Endothelial cell of hepatic sinusoid (primary cell): ENCODE measurements around the gene STARD13.
"Not testable (repeated sequence)": the region's sequence is repeated elsewhere in the genome, so short reads cannot be mapped to it uniquely, and the experiment has no call there.

Experiments used
- in situ Hi-C: cut with HindIII; loops from 2 replicates; pipeline ENCODE4 v1.10.0; 2017; ENCODE audit warnings: low sequenced_read_pairs

The STARD13 gene

GRCh38 chr13:33181264-33181663 is 104.3 kb downstream of the STARD13 start:
- in situ Hi-C loops = no loop called here

GRCh38 chr13:33180122-33180804 is 105.3 kb downstream of the STARD13 start:
- in situ Hi-C loops = no loop called here

GRCh38 chr13:33179463-33179862 is 106.1 kb downstream of the STARD13 start:
- in situ Hi-C loops = no loop called here

- in situ Hi-C loops = no loop called here
These were observed 107.2 kb downstream of the STARD13 start for GRCh38 chr13:33178209-33178840.

GRCh38 chr13:33177340-33178208 is 108.0 kb downstream of the STARD13 start:
- in situ Hi-C loops = not testable (repeated sequence)

- in situ Hi-C loops = no loop called here
These were observed 109.0 kb downstream of the STARD13 start for GRCh38 chr13:33176526-33176925.

GRCh38 chr13:33175991-33176390 is 109.6 kb downstream of the STARD13 start:
- in situ Hi-C loops = no loop called here

GRCh38 chr13:33174931-33175330 is 110.6 kb downstream of the STARD13 start:
- in situ Hi-C loops = no loop called here

GRCh38 chr13:33174491-33174890 is 111.1 kb downstream of the STARD13 start:
- in situ Hi-C loops = no loop called here

- in situ Hi-C loops = no loop called here
These were observed 112.6 kb downstream of the STARD13 start for GRCh38 chr13:33172911-33173310.

- in situ Hi-C loops = no loop called here
These were observed 113.2 kb downstream of the STARD13 start for GRCh38 chr13:33172400-33172799.

GRCh38 chr13:33169273-33169980 is 116.1 kb downstream of the STARD13 start:
- in situ Hi-C loops = no loop called here

- in situ Hi-C loops = no loop called here
These were observed 117.1 kb downstream of the STARD13 start for GRCh38 chr13:33168321-33168960.

GRCh38 chr13:33167491-33167890 is 118.1 kb downstream of the STARD13 start:
- in situ Hi-C loops = no loop called here

GRCh38 chr13:33165787-33166186 is 119.8 kb downstream of the STARD13 start:
- in situ Hi-C loops = no loop called here

GRCh38 chr13:33164331-33164730 is 121.2 kb downstream of the STARD13 start:
- in situ Hi-C loops = no loop called here

GRCh38 chr13:33162725-33163124 is 122.8 kb downstream of the STARD13 start:
- in situ Hi-C loops = not testable (repeated sequence)

GRCh38 chr13:33158816-33159215 is 126.7 kb downstream of the STARD13 start:
- in situ Hi-C loops = no loop called here

- in situ Hi-C loops = no loop called here
These were observed 127.3 kb downstream of the STARD13 start for GRCh38 chr13:33158271-33158670.

- in situ Hi-C loops = no loop called here
These were observed 130.6 kb downstream of the STARD13 start for GRCh38 chr13:33154911-33155310.
